GM06990 (cell line): Measurements from ENCODE around the gene ADCY6.

Source experiments
- DNase-seq: peaks from one replicate; pipeline ENCODE4 v3.0.0-alpha.2; 2011; ENCODE audit not compliant: insufficient read length; ENCODE audit errors: extremely low read depth
- H3K27me3 ChIP-seq: replicated peaks from 2 replicates; pipeline ENCODE4 v1.6.0; 2011; ENCODE audit warnings: low read length; ENCODE audit not compliant: control insufficient read depth, insufficient read depth
- H3K36me3 ChIP-seq: 2 replicates; pipeline ENCODE4 v1.5.1; 2011; ENCODE audit warnings: low read length; ENCODE audit not compliant: control insufficient read depth, insufficient read depth
- H3K4me3 ChIP-seq: replicated peaks from 2 replicates; pipeline ENCODE4 v1.5.1; 2011; ENCODE audit warnings: low read depth, mild to moderate bottlenecking, control low read depth, low read length
- CTCF ChIP-seq: IDR thresholded peaks from 2 replicates; pipeline ENCODE4 v1.5.1; 2011; ENCODE audit warnings: low read length, control low read depth, mild to moderate bottlenecking, inconsistent platforms; ENCODE audit not compliant: insufficient read depth, poor library complexity, severe bottlenecking

ADCY6 gene

GRCh38 chr12:48818831-48819590 lies 30.1 kb upstream of the ADCY6 start:
- no peak for DNase-seq
- TF ChIP-seq CTCF: peak; percentile 29
- H3K4me3 ChIP-seq: peak overlapping the region; percentile 52
- peaks cover 2% of the 10 kb centered on the region for H3K27me3 ChIP-seq
- no peaks in the 10 kb centered on the region for H3K36me3 ChIP-seq

- Histone ChIP-seq H3K36me3 (no peaks in the 10 kb centered on the region), H3K27me3 (peaks cover 2% of the 10 kb centered on the region), H3K4me3 (peak within 1 kb of the TSS; percentile 52)
- peak; percentile 53 for DNase-seq
- TF ChIP-seq CTCF: no peak
Observed at GRCh38 chr12:48817873-48818830, 29.3 kb upstream of the ADCY6 start, which contains the start of gene CACNB3. TSS of gene CACNB3 (plus strand) at chr12:48818496. CDS start at chr12:48818930, 434 bp downstream.

- DNase-seq: no peak
- TF ChIP-seq CTCF: no peak
- no peaks in the 10 kb centered on the region for H3K36me3 ChIP-seq
- no peak overlapping the region; the same call in 1 of the 2 replicates for H3K4me3 ChIP-seq
- peaks cover 2% of the 10 kb centered on the region for H3K27me3 ChIP-seq
Observed at GRCh38 chr12:48816143-48816854, 27.4 kb upstream of the ADCY6 start.

GRCh38 chr12:48815126-48816110 lies 26.5 kb upstream of the ADCY6 start:
- Histone ChIP-seq H3K36me3 (no peaks in the 10 kb centered on the region), H3K4me3 (peak overlapping the region; percentile 80), H3K27me3 (peaks cover 2% of the 10 kb centered on the region)
- no peak for DNase-seq
- TF ChIP-seq CTCF: no peak
